HepG2 (cell line): ENCODE data around the gene SERPINB6. TPM values are rescaled to one million over a fixed set of nuclear protein-coding genes. Genes with fewer than 3 reads are reported as not detected.

Source experiments
- AKAP8 ChIP-seq: sonication (generic); formaldehyde crosslinking; IDR thresholded peaks from 2 replicates; pipeline ENCODE4 v1.5.1; 2020; ENCODE audit warnings: mild to moderate bottlenecking, missing genetic modification reagents
- DMAP1 ChIP-seq: IDR thresholded peaks from 2 replicates; pipeline ENCODE4 v1.6.1; 2016
- FOSL2 ChIP-seq: sonication (generic); formaldehyde crosslinking; IDR thresholded peaks from 2 replicates; pipeline ENCODE4 v1.4.0; 2020; ENCODE audit warnings: missing genetic modification reagents
- NR2F6 ChIP-seq, 2 experiments: IDR thresholded peaks; 2 replicates each; pipeline ENCODE4 v1.6.1; 2016; ENCODE audit warnings: antibody characterized with exemption in 1 of 2, mild to moderate bottlenecking in 1 of 2
- POGK ChIP-seq: sonication (generic); formaldehyde crosslinking; conservative IDR thresholded peaks from 2 replicates; pipeline ENCODE4 v1.8.0; 2022; ENCODE audit warnings: mild to moderate bottlenecking, moderate library complexity, missing genetic modification reagents
- RERE ChIP-seq: IDR thresholded peaks from 2 replicates; pipeline ENCODE4 v1.6.1; 2016; ENCODE audit warnings: low read depth, missing genetic modification reagents, missing compliant biosample characterization
- TP53 ChIP-seq: sonication (generic); formaldehyde crosslinking; conservative IDR thresholded peaks from 2 replicates; pipeline ENCODE4 v1.4.0; 2020; ENCODE audit warnings: missing genetic modification reagents
- ZBTB14 ChIP-seq: sonication (generic); formaldehyde crosslinking; IDR thresholded peaks from 2 replicates; pipeline ENCODE4 v1.4.0; 2020; ENCODE audit warnings: missing genetic modification reagents
- ZBTB49 ChIP-seq: sonication (generic); formaldehyde crosslinking; IDR thresholded peaks from 2 replicates; pipeline ENCODE4 v1.4.0; 2020; ENCODE audit warnings: missing genetic modification reagents, borderline replicate concordance
- ZMYM3 ChIP-seq: sonication (generic); formaldehyde crosslinking; IDR thresholded peaks from 2 replicates; pipeline ENCODE4 v1.5.1; 2020; ENCODE audit warnings: mild to moderate bottlenecking, missing genetic modification reagents
- ZMYM4 ChIP-seq: sonication (generic); formaldehyde crosslinking; IDR thresholded peaks from 2 replicates; pipeline ENCODE4 v1.8.1; 2023; ENCODE audit warnings: mild to moderate bottlenecking, missing genetic modification reagents
- ZNF143 ChIP-seq: sonication (generic); formaldehyde crosslinking; IDR thresholded peaks from 2 replicates; pipeline ENCODE4 v1.4.0; 2020; ENCODE audit warnings: missing genetic modification reagents
- ZNF282 ChIP-seq: fragments of 450-650 bp; IDR thresholded peaks from 2 replicates; pipeline ENCODE4 v1.6.1; 2018; ENCODE audit not compliant: partially characterized antibody
- ZNF589 ChIP-seq: sonication (generic); formaldehyde crosslinking; conservative IDR thresholded peaks from 2 replicates; pipeline ENCODE4 v1.8.0; 2022; ENCODE audit warnings: mild to moderate bottlenecking, moderate library complexity, missing genetic modification reagents
- ZNF770 ChIP-seq: sonication (generic); formaldehyde crosslinking; IDR thresholded peaks from 2 replicates; pipeline ENCODE4 v1.5.0; 2020; ENCODE audit warnings: mild to moderate bottlenecking, missing genetic modification reagents
- polyA plus RNA-seq, 8 experiments: library from polyadenylated mRNA; depleted of rRNA in 3 of 8; stranded (reverse) in 7 of 8; unstranded in 1 of 8; fragments of >200 nt; fragmentation: Illumina TruSeq in 4 of 8; extraction: Trizol in 4 of 8; gene quantifications; 2 replicates each; pipeline versions ENCODE4 v1.2.1 to v1.2.3, GENCODE V29; 2011 to 2016; ENCODE audit warnings: low read depth in 4 of 8, missing spikeins in 1 of 8, mixed read lengths in 1 of 8; ENCODE audit not compliant: insufficient read depth in 1 of 8
- total RNA-seq, 5 experiments: library from RNA; depleted of rRNA; stranded (reverse); fragments of >200 nt; fragmentation: Illumina TruSeq; extraction: Trizol; gene quantifications; 2 replicates each; pipeline ENCODE4 v1.2.3, GENCODE V29; 2016; ENCODE audit warnings: low read depth in 1 of 5

SERPINB6 gene
- total and polyA plus RNA-seq, 2 of the 13 experiments (the other 11 are each of a cell fraction or from before 2014, with no cell fraction given) = 38.2 to 61.3 TPM

GRCh38 chr6:2952557-2953095 is 18.7 kb downstream of the SERPINB6 start (continued):
- TF ChIP-seq FOSL2 (CRISPR knock-in tag) (no peak; the same call in 1 of the 2 replicates), ZMYM4 (CRISPR knock-in tag) (peak; percentile 93), AKAP8 (CRISPR knock-in tag) (no peak), NR2F6 (IDR thresholded peaks at IDR 0.05) (no peak), NR2F6 (CRISPR knock-in tag; IDR thresholded peaks at IDR 0.05) (0 out of 2 replicates have a peak, but pooled peaks have one; percentile 47), ZMYM3 (CRISPR knock-in tag) (no peak; the same call in 1 of the 2 replicates), ZBTB49 (no peak), ZBTB14 (CRISPR knock-in tag) (no peak), RERE (CRISPR knock-in tag) (no peak), ZNF282 (no peak), DMAP1 (CRISPR knock-in tag) (peak; percentile 57; the same call in 1 of the 2 replicates), TP53 (CRISPR knock-in tag) (no peak), POGK (CRISPR knock-in tag) (peak; percentile 88; the same call in 1 of the 2 replicates), ZNF589 (no peak; the same call in 1 of the 2 replicates), ZNF143 (CRISPR knock-in tag) (peak; percentile 61; the same call in 1 of the 2 replicates), ZNF770 (peak; percentile 82)
